NCI-H345 (cell line): ENCODE measurements around the gene ZNF718.
"Not testable (repeated sequence)": the region's sequence is repeated elsewhere in the genome, so short reads cannot be mapped to it uniquely, and the experiment has no call there.

Source experiments
- DNase-seq: peaks from one replicate; lab custom pipeline; 2025; lab: John Stamatoyannopoulos, UW

The ZNF718 gene

DNA sequence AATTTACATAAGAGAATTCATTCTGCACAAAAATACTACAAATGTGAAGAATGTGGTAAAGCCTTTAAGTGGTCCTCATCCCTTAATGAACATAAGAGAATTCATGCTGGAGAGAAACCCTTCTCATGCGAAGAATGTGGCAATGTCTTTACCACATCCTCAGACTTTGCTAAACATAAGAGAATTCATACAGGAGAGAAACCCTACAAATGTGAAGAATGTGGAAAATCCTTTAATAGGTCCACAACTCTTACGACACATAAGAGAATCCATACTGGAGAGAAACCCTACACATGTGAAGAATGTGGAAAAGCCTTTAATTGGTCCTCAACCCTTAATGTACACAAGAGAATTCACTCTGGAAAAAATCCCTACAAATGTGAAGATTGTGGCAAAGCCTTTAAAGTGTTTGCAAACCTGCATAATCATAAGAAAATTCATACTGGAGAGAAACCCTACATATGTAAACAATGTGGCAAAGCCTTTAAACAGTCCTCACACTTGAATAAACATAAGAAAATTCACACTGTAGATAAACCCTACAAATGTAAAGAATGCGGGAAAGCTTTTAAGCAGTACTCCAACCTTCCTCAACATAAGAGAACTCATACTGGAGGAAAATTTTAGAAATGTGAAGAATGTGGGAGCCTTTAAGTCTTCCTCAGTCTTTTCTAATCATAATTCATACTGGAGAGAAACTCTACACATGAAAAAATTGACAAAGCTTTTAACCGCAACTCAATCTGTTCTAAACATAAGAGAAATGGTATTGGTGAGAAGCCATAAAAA, 37.4 kb downstream of the ZNF718 start:
- DNase-seq = no peak

DNA sequence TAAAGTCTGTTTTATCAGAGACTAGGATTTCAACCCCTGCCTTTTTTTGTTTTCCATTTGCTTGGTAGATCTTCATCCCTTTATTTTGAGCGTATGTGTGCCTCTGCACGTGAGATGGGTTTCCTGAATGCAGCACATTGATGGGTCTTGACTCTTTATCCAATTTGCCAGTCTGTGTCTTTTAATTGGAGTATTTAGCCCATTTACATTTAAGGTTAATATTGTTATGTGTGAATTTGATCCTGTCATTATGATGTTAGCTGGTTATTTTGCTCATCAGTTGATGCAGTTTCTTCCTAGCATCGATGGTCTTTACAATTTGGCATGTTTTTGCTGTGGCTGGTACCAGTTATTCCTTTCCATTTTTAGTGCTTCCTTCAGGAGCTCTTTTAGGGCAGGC, 45.3 kb downstream of the ZNF718 start:
- not testable (repeated sequence) for DNase-seq

DNA sequence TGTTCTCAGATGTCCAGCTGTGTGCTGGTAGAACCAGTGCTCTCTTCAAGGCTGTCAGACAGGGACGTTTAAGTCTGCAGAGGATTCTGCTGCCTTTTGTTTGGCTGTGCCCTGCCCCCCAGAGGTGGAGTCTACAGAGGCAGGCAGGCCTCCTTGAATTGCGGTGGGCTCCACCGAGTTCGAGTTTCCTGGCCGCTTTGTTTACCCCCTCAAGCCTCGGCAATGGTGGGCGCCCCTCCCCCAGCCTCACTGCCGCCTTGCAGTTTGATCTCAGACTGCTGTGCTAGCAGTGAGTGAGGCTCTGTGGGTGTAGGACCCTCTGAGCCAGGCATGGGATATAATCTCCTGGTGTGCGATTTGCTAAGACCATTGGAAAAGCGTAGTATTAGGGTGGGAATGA, 47.0 kb downstream of the ZNF718 start:
- DNase-seq = not testable (repeated sequence)

DNA sequence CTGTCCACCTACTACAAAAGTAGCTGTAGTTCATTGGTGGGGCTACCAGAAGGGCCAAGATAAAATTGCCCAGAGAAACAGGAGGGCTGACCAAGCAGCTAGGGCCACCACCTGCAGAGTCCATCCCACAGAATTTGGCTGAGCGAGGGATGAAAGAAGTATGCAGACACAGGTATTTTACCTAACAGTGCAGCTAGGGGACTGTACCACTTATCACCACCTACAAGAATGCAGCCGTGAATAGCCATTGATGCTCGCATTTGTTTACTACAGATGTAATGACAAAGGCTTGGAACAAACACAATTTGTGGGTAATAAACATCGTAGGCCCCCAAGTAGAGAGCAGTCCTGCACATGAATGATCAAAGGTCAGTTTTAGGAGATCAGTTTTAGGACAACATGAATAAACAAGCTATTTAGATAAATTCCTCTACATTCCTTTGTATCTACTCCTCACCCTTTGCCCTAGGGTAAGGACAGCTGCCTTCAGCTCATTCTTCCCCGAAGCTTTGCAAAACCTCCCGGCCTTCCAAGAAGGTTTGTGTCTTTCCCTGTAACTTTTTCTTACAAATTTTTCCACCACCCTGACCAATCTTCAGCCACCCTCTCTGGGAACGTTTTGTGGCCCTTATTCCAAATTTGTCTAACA, 49.5 kb downstream of the ZNF718 start:
- DNase-seq = no peak

DNA sequence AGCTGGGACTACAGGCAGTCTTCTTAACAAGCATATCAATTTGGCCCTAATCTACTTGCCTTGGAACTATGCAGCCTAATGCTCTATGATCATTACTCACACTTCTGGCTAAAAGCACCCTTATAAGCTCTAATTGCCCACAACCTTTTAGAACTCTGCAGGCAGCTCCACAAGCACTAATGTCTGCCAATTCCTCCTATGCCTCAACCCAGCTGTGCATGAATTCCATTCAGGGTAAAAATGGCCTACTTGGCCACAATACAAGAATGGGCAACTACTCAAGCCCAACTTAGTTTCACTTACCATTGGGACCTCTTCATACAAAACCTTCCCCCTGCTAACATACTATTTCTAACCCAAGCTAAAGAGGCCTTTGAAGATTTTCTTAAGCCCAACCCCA, 51.7 kb downstream of the ZNF718 start:
- DNase-seq = no peak

DNA sequence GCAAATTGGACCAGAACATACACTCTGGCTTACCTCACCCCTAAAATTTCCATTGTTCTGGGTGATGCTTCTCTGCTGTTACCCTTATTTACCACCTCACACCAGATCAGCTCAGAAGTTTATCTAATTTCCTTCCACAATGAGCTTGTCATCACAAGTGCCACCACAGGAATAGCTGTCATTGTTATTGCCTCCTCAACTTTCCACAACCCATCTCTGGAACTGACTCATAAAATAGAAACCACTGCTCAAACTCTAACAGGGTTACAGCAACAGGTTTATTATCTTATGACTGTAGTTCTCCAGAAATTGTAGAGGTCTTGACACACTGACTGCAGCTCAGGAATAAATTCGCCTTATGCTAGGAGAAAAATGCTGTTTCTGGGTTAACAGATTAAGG, 52.7 kb downstream of the ZNF718 start:
- no peak for DNase-seq

DNA sequence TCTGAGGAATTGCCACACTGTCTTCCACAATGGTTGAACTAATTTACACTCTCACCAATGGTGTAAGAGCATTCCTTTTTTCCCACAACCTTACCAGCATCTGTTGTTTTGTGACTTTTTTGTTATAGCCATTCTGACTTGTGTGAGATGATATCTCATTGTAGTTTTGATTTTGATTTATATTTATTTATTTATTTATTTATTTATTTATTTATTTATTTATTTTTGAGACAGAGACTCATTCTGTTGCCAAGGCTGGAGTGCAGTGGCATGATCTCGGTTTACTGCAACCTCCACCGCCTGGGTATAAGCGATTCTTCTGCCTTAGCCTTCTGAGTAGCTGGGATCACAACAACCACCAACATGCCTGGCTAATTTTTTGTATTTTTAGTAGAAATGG, 57.9 kb downstream of the ZNF718 start:
- not testable (repeated sequence) for DNase-seq

DNA sequence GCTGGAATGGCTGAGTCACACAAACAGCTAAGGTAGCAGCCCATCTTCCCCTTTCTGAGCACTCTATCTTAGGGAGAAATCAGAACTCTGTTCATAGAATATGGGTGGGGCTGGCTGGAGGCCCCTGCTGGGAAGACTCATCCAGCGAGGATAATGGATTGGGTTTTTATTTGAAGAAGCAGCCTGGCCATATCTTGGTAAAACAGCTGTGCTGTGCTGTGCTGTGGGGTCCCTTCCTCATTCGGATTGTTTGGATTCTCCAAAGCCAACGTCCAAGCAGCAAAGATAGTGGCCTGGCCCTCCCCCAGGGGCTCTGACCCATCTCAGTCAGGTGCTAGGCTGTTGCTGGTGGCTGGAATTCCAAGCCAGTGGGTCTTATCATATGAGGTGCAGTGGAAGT, 63.8 kb downstream of the ZNF718 start:
- DNase-seq = no peak

DNA sequence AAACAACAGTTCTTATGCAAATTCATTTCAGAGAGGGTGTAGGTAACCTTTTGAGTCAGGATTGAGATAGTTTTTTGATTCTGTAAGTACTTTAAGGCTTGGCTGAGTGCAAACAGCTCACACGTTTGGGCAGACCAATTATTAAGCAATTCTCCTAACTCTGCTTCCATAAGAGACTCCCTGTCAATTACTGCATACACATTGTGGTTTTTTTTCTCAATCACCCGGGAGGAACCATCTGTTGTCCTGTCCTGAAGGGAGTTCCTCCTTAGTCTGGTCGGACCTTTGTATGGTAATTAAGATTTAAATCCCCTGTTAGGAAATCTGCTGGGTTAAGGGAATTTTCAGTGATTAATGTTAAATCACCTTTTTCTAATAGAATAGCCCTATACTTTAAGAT, 70.9 kb downstream of the ZNF718 start:
- DNase-seq = not testable (repeated sequence)

DNA sequence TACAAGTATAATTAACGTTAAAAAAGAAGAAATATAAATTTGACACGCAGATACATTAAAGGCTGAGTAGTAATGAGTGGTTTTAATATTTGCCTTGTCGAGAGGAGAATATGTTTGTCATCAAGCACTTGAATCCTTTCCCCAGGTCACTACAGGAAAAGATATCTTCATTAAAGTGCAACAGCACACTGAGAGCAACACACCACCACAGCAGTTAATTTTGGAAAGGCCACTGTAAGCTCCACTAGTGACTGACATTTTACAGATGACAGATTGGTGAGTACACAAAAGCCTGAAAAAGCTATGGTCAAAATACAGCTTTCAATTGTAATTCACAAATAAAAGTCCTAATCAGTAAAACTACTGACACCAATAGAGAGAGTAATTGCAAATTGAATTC, 76.6 kb downstream of the ZNF718 start:
- DNase-seq = no peak

DNA sequence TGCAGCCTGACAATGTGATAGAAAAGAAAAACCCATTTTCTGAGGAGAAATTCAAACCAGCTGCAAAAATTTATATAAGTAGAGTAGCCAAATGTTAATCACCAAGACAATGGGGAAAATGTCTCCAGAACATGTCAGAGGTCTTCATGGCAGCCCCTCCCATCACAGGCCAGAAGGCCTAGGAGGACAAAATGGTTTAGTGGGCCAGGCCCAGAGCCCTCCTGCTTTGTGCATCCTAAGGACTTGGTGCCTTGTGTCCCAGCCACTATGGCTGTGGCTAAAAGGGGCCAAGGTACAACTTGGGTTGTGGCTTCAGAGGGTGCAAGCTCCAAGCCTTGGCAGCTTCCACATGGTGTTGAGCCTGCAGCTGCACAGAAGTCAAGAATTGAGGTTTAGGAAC, 78.5 kb downstream of the ZNF718 start:
- DNase-seq = not testable (repeated sequence)

DNA sequence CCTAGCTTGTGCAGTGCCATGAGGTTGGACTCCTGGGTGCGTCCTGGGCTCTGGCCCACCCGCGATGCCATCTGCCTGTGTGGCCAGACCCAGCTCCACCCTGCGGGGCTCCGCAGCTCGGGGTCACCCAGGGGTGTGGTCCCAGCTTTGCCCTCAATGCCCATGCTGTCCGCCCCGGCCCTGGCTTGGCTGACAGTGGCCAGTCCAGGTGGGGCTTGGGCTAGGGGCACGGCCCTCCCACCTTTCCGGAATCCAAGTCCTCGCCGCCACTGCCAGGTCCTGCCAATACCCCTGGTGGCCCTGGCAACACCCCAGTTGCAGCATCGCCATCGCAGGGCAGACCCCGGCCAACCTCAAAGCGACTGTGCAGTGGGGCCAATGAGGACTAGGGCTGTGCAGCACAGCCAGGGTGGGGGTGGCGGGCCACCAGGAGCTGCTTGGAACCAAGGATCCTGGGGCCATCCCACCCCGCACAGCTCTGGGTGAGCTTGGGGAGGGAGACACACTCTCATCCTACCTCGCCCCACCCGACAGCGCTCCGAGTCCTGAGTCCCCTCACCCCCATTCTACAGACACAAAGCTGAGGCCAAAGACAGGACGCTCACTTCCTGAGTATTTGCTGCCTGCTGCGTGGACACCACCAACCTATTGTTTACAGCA, 80.9 kb downstream of the ZNF718 start:
- no peak for DNase-seq

DNA sequence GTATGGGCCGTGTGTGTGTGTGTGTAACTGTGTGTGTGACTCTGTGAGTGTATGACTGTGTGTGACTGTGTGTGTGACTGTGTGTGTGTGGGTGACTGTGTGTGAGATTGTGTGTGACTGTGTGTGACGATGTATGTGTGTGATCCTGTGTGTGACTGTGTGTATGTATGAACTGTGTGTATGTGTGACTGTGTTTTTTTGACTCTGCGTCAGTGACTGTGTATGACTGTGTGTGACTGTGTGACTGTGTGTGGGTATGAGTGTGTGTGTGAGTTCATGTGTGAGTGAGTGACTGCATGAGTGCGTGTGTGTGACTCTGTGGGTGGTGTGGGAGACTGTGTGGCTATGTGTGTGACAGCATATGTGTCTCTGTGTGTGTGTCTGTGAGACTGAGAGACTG, 81.8 kb downstream of the ZNF718 start:
- DNase-seq = no peak

DNA sequence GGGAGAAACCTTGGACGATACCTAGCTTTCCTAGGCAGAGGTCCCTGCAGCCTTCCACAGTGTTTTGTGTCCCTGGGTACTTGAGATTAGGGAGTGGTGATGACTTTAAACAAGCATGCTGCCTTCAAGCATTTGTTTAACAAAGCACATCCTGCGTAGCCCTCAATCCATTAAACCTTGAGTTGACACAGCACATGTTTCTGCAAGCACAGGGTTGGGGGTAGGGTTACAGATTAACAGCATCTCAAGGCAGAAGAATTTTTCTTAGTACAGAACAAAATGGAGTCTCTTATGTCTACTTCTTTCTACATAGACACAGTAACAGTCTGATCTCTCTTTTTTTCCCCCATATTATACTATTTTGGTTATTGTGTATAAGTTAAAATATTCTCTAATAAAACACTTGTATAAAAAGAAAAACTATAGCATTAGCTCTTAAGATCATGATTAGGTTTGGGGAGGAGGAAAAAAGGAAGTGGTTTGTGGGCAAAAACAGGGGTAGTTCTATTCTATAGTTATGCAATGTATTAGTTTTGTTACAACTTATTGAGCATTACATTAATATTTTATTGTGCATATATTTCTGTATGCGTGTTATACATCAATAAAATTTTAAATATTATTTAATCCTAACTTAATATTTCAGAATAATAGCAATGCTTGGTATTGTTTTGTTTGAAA, 84.3 kb downstream of the ZNF718 start:
- DNase-seq = not testable (repeated sequence)

DNA sequence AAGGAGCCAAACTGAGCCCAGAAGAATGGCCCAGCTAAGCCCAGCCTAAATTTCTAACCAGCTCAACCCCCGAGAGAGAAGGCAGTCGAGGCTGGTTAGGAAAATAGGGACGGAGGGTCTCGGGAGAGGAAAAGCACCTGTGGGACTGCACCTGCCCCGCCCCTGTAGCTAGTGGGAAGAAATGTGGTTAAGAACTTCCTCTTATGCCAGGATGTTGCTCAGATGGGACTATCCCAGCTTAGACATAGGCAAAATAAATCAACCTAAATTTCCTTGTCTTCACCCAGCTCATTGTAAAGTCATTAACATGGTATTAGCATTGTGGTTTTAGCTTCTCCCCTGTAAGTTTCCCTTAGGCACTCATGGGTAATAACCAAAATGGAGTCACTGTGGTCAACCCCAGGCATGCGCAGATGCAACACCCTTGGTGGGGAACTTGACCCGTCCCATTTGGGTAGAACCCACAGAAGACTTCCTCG, 86.8 kb downstream of the ZNF718 start:
- no peak for DNase-seq

DNA sequence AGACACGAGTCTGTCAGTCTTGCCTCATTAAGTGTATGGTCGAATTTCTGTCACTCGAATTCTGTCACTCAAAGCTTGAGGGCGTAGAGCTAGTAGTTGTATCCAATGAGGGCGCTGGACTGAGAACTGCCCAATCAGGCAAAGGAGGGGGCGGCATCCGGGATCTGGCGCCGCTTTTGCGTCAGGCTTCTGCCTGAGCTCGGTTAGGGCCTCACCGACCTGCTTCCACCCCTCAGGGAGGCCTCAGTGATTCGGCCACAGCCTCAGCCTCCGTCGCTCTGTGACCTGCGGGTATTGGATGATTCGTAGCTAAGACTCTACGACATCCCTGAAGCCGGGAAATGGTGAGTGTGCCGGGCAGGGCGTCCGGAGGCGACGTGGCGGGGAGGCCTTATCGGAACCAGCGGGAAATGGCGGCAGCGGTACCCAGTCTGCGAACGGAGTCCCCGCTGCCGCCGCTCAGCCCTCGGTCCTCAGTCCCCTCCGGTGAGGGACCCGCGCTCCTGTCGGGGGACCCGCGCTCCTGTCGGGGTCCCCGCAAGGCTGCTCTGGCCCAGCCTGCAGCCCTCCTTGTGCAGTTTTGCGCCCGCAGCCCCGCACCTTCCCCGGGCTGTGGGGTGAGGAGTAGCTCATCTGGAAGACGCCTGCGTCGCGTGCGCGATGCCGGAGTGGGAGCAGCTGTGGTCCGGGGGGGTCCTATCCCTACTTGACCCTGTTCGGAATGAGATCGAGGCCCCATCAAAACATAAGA, 88.3 kb downstream of the ZNF718 start:
- no peak for DNase-seq

DNA sequence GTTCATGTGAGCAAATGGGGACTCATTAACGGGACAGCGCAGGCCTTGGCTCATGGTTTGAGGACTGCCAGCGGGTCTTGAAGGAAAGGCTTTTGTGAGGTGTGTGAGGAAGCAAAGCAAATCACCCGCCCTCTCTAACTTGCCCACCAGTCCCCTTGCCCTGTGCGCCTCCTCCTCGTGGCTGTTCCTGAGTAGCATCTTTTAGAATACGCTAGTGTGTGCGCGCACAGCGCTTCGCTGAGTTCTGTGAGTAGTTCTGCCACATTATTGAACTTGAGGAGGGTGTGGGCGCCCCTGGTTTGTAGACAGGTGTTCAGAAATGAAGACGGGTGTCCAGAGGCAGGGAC, 88.9 kb downstream of the ZNF718 start:
- not testable (repeated sequence) for DNase-seq
